Measurements from ENCODE around the gene RAB5A.

DNA sequence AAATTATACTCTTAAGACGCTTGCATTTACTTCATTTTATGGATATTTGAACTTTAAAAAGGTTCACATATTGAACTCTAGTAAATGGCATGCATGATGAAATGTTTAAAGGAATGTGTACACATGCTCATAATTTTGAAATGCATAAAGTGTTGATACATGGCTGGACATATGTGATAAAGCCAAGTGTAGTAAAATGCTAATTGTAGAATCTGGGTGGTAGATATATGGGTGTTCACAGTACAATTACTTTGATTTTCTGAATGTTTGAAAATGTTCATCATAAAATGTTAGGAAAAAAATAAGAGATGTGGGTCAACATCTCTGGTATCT lies 8.6 kb upstream of the RAB5A start:
- TF ChIP-seq SUZ12 (IDR thresholded peaks at IDR 0.05) (no peak), ARNT (IDR thresholded peaks at IDR 0.05) (no peak), TARDBP (IDR thresholded peaks at IDR 0.05) (no peak)
